GM23248 (cell line): ENCODE data around the gene FKBP5. TPM values are rescaled to one million over a fixed set of nuclear protein-coding genes. Genes with fewer than 3 reads are reported as not detected.
A peak's percentile ranks its signal among the peaks of the same experiment; 100 is the strongest.

ENCODE experiments used
- DNase-seq: peaks from one replicate; pipeline ENCODE4 v3.0.0-alpha.2; 2015
- H2AFZ ChIP-seq: fragments of 200-600 bp; sonication (generic); 2 replicates; pipeline ENCODE4 v1.6.1; 2016; ENCODE audit warnings: antibody characterized with exemption
- H3F3A ChIP-seq: fragments of 200-600 bp; sonication (generic); 2 replicates; pipeline ENCODE4 v1.6.1; 2016; ENCODE audit warnings: mild to moderate bottlenecking, antibody characterized with exemption, mixed run types; ENCODE audit not compliant: insufficient read depth
- H3K27ac ChIP-seq: fragments of 200-600 bp; sonication (generic); 2 replicates; pipeline ENCODE4 v1.5.1; 2016; ENCODE audit warnings: mild to moderate bottlenecking
- H3K27me3 ChIP-seq: fragments of 200-600 bp; sonication (generic); replicated peaks from 2 replicates; pipeline ENCODE4 v1.6.1; 2016; ENCODE audit warnings: mild to moderate bottlenecking; ENCODE audit not compliant: insufficient read depth
- H3K36me3 ChIP-seq: fragments of 200-600 bp; sonication (generic); 2 replicates; pipeline ENCODE4 v1.6.1; 2016; ENCODE audit warnings: low read depth, mild to moderate bottlenecking
- H3K4me1 ChIP-seq: fragments of 200-600 bp; sonication (generic); 2 replicates; pipeline ENCODE4 v1.6.1; 2016; ENCODE audit warnings: mild to moderate bottlenecking; ENCODE audit not compliant: insufficient read depth
- H3K4me2 ChIP-seq: fragments of 200-600 bp; sonication (generic); one replicate; pipeline ENCODE4 v1.6.1; 2016; ENCODE audit warnings: mild to moderate bottlenecking; ENCODE audit not compliant: unreplicated experiment
- H3K4me3 ChIP-seq: fragments of 200-600 bp; sonication (generic); 2 replicates; pipeline ENCODE4 v1.5.1; 2016; ENCODE audit warnings: mild to moderate bottlenecking
- H3K79me2 ChIP-seq: fragments of 200-600 bp; sonication (generic); 2 replicates; pipeline ENCODE4 v1.6.1; 2016; ENCODE audit warnings: mild to moderate bottlenecking; ENCODE audit not compliant: insufficient read depth
- H3K9ac ChIP-seq: fragments of 200-600 bp; sonication (generic); 2 replicates; pipeline ENCODE4 v1.6.1; 2016; ENCODE audit warnings: mild to moderate bottlenecking
- H3K9me2 ChIP-seq: fragments of 200-600 bp; sonication (generic); 2 replicates; pipeline ENCODE4 v1.6.1; 2016; ENCODE audit warnings: mixed run types, mild to moderate bottlenecking, moderate library complexity; ENCODE audit not compliant: insufficient read depth
- H3K9me3 ChIP-seq: fragments of 200-600 bp; sonication (generic); one replicate; pipeline ENCODE4 v1.6.1; 2017; ENCODE audit warnings: low read depth
- H4K20me1 ChIP-seq: fragments of 200-600 bp; sonication (generic); 2 replicates; pipeline ENCODE4 v1.6.0; 2016; ENCODE audit not compliant: insufficient read depth
- EZH2 ChIP-seq: fragments of 200-600 bp; sonication (generic); IDR thresholded peaks from 2 replicates; pipeline ENCODE4 v1.6.1; 2018; ENCODE audit warnings: antibody characterized with exemption, mild to moderate bottlenecking; ENCODE audit not compliant: insufficient read depth, poor library complexity, severe bottlenecking
- EZH2phosphoT487 ChIP-seq: fragments of 200-600 bp; sonication (generic); IDR thresholded peaks from 2 replicates; pipeline ENCODE4 v1.6.1; 2018; ENCODE audit warnings: antibody characterized with exemption, moderate library complexity, mild to moderate bottlenecking, low read depth; ENCODE audit not compliant: insufficient read depth
- WGBS, 2 experiments: methylation state at CpG; one replicate each; pipeline ENCODE4 v1.1.6; 2015 to 2017; ENCODE audit warnings: low lambda C conversion rate in 2 of 2, low coverage in 1 of 2; ENCODE audit errors: missing lambda C conversion rate in 2 of 2; 5-methylcytosine and 5-hydroxymethylcytosine counted together
- in situ Hi-C: fragments of 300-500 bp; cut with MboI; formaldehyde crosslinking; loops from 2 replicates; pipeline ENCODE4 v1.15.0; 2020
- polyA plus RNA-seq: library from polyadenylated mRNA; unstranded; fragments of >200 nt; fragmentation: Nextera tagmentation; extraction: Ambion mirVana; gene quantifications from 2 replicates; pipeline ENCODE4 v1.2.1, GENCODE V29; 2016
- total RNA-seq: library from RNA; depleted of rRNA; stranded (reverse); fragments of >200 nt; shearing (Covaris generic); gene quantifications from 2 replicates; pipeline ENCODE4 v1.2.3, GENCODE V29; 2014

The FKBP5 gene
- total and polyA plus RNA-seq, 2 experiments from 2014 or later: 3.6 to 6.3 TPM

DNA sequence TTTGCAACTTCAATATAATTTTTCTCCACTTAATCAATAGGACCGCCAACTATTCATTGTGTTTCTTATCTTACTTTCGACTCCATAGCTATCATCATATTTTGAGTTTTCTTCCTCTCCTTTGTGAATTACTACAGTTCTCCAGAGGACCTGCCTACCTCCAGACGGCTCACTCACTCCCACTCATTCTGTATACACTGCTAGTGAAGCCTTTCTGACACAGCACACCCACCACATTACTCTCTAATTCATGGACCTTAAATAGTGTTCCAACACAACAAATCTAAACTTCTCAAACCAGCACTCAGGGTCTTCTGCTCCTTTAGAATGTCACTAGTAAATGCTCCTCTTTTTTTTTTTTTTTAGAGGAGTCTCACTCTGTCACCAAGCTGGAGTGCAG, 23.8 kb downstream of the FKBP5 start:
- WGBS, 2 experiments: 65 to 67% methylated on average over 3 of the region's 3 CpGs

DNA sequence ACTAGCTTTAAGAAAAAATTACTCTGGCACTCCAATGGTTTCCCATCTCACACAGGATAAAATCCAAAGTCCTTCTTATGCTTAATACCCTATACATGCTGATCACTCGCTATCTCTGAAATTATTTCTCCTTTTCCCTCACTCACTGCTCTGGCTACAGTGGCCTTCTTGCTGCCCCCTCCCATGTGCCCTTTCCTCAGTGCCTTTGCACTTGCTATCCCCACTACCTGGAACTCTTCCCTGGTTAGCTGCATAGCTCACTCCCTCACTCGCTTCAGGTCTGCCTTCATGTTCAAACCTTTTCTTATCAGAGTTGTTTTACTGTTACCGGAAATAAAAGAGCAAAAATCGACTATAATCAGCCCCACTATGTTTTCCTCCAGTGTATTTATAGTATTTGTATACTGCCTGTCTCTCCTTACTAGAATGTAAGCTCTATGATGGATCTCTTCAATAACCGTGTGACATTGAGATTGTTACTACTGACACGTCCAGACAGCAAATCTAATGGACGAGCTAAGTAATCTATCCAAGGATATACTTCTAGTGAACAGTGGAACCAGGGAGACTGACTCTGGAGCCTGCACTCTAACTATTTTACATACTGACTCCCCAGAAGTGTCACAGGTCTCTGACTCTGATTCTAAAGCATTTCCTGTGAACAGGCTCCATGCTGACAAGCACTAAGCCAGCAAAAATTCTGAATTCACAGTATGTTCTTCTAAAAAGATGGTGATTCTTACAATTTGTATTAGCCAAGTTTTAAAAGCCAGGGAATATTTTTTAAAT, 25.1 kb downstream of the FKBP5 start:
- peaks cover 24% of the 10 kb centered on the region; the same call in 1 of the 2 replicates for H3K79me2 ChIP-seq
- peak overlapping the region; percentile 30; the same call in 1 of the 2 replicates for H3K9ac ChIP-seq
- H2AFZ ChIP-seq: peak overlapping the region; percentile 64

More for the DNA sequence above, 23.8 kb downstream of the FKBP5 start:
- no peaks in the 10 kb centered on the region for H4K20me1 ChIP-seq
- no peaks in the 10 kb centered on the region for H3K9me2 ChIP-seq
- DNase-seq: peak; percentile 35
- H3K4me1 ChIP-seq: peaks cover 44% of the 10 kb centered on the region
- peaks cover 26% of the 10 kb centered on the region; the same call in 1 of the 2 replicates for H3F3A ChIP-seq
- no peaks in the 10 kb centered on the region for H3K27me3 ChIP-seq
- TF ChIP-seq EZH2phosphoT487 (no peak), EZH2 (no peak)
- no peaks in the 10 kb centered on the region for H3K36me3 ChIP-seq
- no peak overlapping the region for H3K27ac ChIP-seq
- peaks cover 24% of the 10 kb centered on the region; the same call in 1 of the 2 replicates for H3K79me2 ChIP-seq
- peak overlapping the region; percentile 64 for H2AFZ ChIP-seq
- H3K9me3 ChIP-seq: no peaks in the 10 kb centered on the region
- no peak overlapping the region for H3K9ac ChIP-seq
- in situ Hi-C loops: no loop called here
- peak overlapping the region; percentile 62 for H3K4me2 ChIP-seq
- H3K4me3 ChIP-seq: no peak overlapping the region

DNA sequence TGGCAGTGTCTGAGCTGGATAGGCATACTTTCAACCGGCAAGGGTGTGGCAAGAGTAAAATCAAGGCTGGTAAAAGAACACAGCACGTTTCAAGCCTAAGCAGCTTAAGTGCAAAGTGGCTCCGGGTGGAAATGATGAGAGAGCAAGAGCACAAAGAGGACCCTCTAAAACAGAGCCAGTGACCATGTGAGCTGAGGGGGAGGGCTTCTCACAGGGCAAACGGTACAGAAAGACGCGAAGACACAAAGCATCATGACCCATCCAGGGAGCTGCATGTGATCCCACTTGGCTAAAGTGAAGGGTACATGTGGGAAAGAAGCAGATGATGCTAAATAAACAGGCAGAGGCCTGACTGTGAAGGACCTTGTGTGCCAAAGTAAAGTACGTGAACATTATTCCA, 25.7 kb downstream of the FKBP5 start:
- TF ChIP-seq EZH2phosphoT487: no peak
- no peak for TF ChIP-seq EZH2
- H3F3A ChIP-seq: 0 out of 2 replicates have a peak, but pooled peaks cover 18% of the 10 kb centered on the region
- peaks cover 25% of the 10 kb centered on the region for H3K4me1 ChIP-seq
- H2AFZ ChIP-seq: peak overlapping the region; percentile 64
- no peaks in the 10 kb centered on the region for H3K36me3 ChIP-seq
- whole genome bisulfite sequencing, 2 experiments: 39 to 43% methylated on average over 7 of the region's 7 CpGs
- peak; percentile 25 for DNase-seq
- H4K20me1 ChIP-seq: no peaks in the 10 kb centered on the region
- 0 out of 2 replicates have a peak overlapping the region, but pooled peaks have one; percentile 55 for H3K27ac ChIP-seq
- H3K27me3 ChIP-seq: no peaks in the 10 kb centered on the region
- no peak overlapping the region for H3K4me2 ChIP-seq
- H3K79me2 ChIP-seq: peaks cover 21% of the 10 kb centered on the region; the same call in 1 of the 2 replicates
- H3K9me2 ChIP-seq: no peaks in the 10 kb centered on the region
- in situ Hi-C loops: no loop called here
- no peaks in the 10 kb centered on the region for H3K9me3 ChIP-seq
- no peak overlapping the region for H3K4me3 ChIP-seq
- H3K9ac ChIP-seq: no peak overlapping the region

More for the DNA sequence above, 25.1 kb downstream of the FKBP5 start:
- H3K27me3 ChIP-seq: no peaks in the 10 kb centered on the region
- TF ChIP-seq EZH2: no peak
- no peak for TF ChIP-seq EZH2phosphoT487
- 51% methylated on average over 7 of the region's 7 CpGs for WGBS, 2 experiments
- H3K36me3 ChIP-seq: no peaks in the 10 kb centered on the region
- H3K4me3 ChIP-seq: peak overlapping the region; percentile 43
- H3K9me3 ChIP-seq: no peaks in the 10 kb centered on the region
- H4K20me1 ChIP-seq: no peaks in the 10 kb centered on the region
- no peaks in the 10 kb centered on the region for H3K9me2 ChIP-seq
- DNase-seq: peak; percentile 86
- in situ Hi-C loops: no loop called here
- peaks cover 31% of the 10 kb centered on the region for H3K4me1 ChIP-seq
- H3F3A ChIP-seq: peaks cover 19% of the 10 kb centered on the region; the same call in 1 of the 2 replicates
- peak overlapping the region; percentile 55 for H3K27ac ChIP-seq
- peak overlapping the region; percentile 62 for H3K4me2 ChIP-seq

DNA sequence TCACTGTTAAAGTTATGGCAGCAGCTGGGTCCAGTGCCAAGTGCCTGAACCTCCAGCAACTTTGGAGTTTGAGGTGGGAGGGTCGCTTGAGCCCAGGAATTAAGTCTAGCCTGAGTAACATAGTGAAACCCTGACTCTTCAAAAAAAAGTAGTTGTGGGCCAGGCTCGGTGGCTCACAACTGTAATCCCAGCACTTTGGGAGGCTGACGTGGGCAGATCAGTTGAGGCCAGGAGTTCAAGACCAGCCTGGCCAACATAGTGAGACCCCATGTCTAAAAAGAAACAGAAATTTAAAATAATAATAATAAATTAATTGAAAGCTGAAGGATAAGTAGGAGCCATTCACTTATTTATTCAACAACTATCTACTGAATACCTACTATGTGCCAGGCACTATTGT, 33.8 kb downstream of the FKBP5 start:
- 74 to 81% methylated on average over 3 of the region's 3 CpGs for WGBS, 2 experiments
- in situ Hi-C loops: no loop called here

More for the DNA sequence above, 33.8 kb downstream of the FKBP5 start:
- Histone ChIP-seq H3F3A (no peaks in the 10 kb centered on the region), H3K4me2 (no peak overlapping the region), H3K4me3 (no peak overlapping the region), H3K79me2 (no peaks in the 10 kb centered on the region), H3K36me3 (no peaks in the 10 kb centered on the region), H3K9ac (no peak overlapping the region), H4K20me1 (no peaks in the 10 kb centered on the region), H3K27ac (no peak overlapping the region), H3K9me3 (no peaks in the 10 kb centered on the region), H3K9me2 (no peaks in the 10 kb centered on the region), H2AFZ (no peak overlapping the region), H3K4me1 (no peaks in the 10 kb centered on the region), H3K27me3 (no peaks in the 10 kb centered on the region)
- TF ChIP-seq EZH2phosphoT487: no peak
- TF ChIP-seq EZH2: no peak
- DNase-seq: no peak
